DOHH2 (cell line): ENCODE measurements around the gene SIM1.

Source experiments
- CTCF ChIP-seq: fragments of 200-600 bp; sonication (generic); IDR thresholded peaks from one replicate; pipeline ENCODE4 v1.5.1; 2014; ENCODE audit warnings: antibody characterized with exemption, mild to moderate bottlenecking, low read depth, low read length; ENCODE audit not compliant: poor library complexity, severe bottlenecking
- EZH2phosphoT487 ChIP-seq: fragments of 200-600 bp; sonication (generic); IDR thresholded peaks from 2 replicates; pipeline ENCODE4 v1.6.1; 2017; ENCODE audit warnings: borderline replicate concordance, mild to moderate bottlenecking, antibody characterized with exemption, low read length, moderate library complexity, mixed read lengths

DNA sequence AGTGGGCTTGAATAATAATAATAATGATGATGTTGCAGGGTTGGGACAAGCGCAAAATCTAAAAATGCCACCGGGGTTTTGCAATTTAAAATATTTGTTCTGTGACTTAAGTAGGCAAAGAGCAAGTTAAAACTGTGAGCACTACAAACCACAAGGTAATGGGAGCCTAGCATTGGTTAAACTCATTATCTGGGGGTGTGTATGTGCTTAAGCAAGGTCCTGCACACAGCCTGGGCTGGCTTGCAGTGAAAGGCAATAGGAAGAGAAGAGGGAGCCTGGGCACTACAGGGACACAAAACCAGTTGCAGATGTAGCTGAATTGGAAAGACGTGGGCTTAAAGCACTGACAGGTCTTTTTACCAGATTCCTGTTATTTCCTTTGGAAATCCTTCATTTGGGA lies 11.7 kb downstream of the SIM1 start:
- TF ChIP-seq CTCF (no peak), EZH2phosphoT487 (no peak)
